Thyroid gland (tissue), 4 donors: ENCODE measurements around the gene TCF7. TPM values are rescaled to one million over a fixed set of nuclear protein-coding genes. Genes with fewer than 3 reads are reported as not detected.

Source experiments
- DNase-seq, 2 donors: peaks; one replicate each; pipeline ENCODE4 v3.0.0-alpha.2; 2019
- H3K27ac ChIP-seq, 3 donors: fragments of 200-600 bp; sonication (generic); 1 replicate in 2 of 3; 2 replicates in 1 of 3; pipeline ENCODE4 v1.5.1; 2016 to 2019; ENCODE audit warnings: mild to moderate bottlenecking in 1 of 3, moderate library complexity in 1 of 3
- H3K27me3 ChIP-seq: fragments of 200-600 bp; sonication (generic); one replicate; pipeline ENCODE4 v1.5.1; 2019
- H3K36me3 ChIP-seq, 2 donors: fragments of 200-600 bp; sonication (generic); one replicate each; pipeline ENCODE4 v1.5.1; 2016 to 2019
- H3K4me1 ChIP-seq, 2 donors: fragments of 200-600 bp; sonication (generic); one replicate each; pipeline ENCODE4 v1.5.1; 2017 to 2019
- H3K4me3 ChIP-seq, 3 donors: fragments of 200-600 bp; sonication (generic); replicated peaks in 1 of 3; 1 replicate in 2 of 3; 2 replicates in 1 of 3; pipeline ENCODE4 v1.5.1; 2016; ENCODE audit warnings: mild to moderate bottlenecking in 1 of 3
- H3K9me3 ChIP-seq: fragments of 200-600 bp; sonication (generic); one replicate; pipeline ENCODE4 v1.5.1; 2017
- POLR2A ChIP-seq, 2 donors: fragments of 450-650 bp; IDR thresholded peaks; one replicate each; pipeline ENCODE4 v1.6.1; 2017; ENCODE audit warnings: antibody characterized with exemption in 2 of 2, mild to moderate bottlenecking in 2 of 2, moderate library complexity in 1 of 2
- WGBS, 2 donors: methylation state at CpG; one replicate each; pipeline ENCODE4 v1.1.5; 2017; 5-methylcytosine and 5-hydroxymethylcytosine counted together
- intact Hi-C: fragments of 100-400 bp; cut with DNase I; formaldehyde crosslinking; loops from one replicate; pipeline ENCODE4 v1.15.1; 2023
- total RNA-seq, 4 donors: library from RNA; depleted of rRNA; stranded (reverse); fragments of >200 nt; gene quantifications; one replicate each; pipeline ENCODE4 v1.2.3, GENCODE V29; 2016
- TF ChIP-seq, protein P1 (sequence below), 6 experiments: fragments of 200-600 bp in 3 of 6; fragments of 450-650 bp in 3 of 6; sonication (generic) in 3 of 6; IDR thresholded peaks; one replicate each; pipeline ENCODE4 v1.5.1; 2016 to 2019; ENCODE audit warnings: antibody characterized with exemption in 6 of 6, mild to moderate bottlenecking in 2 of 6, inconsistent platforms in 1 of 6, moderate library complexity in 1 of 6

The TCF7 gene
- total RNA-seq, 4 donors from 2014 or later = 7.4 to 11.8 (median 8.9) TPM

- Histone ChIP-seq H3K4me1 (no peaks in the 10 kb centered on the region), H3K9me3 (no peaks in the 10 kb centered on the region), H3K36me3 (peaks cover 13 to 30% of the 10 kb centered on the region in 2 donors), H3K27me3 (no peaks in the 10 kb centered on the region), H3K27ac (no peak overlapping the region), H3K4me3 (no peak overlapping the region)
- no peak for TF ChIP-seq POLR2A (IDR thresholded peaks at IDR 0.05)
- TF ChIP-seq, protein P1, sequence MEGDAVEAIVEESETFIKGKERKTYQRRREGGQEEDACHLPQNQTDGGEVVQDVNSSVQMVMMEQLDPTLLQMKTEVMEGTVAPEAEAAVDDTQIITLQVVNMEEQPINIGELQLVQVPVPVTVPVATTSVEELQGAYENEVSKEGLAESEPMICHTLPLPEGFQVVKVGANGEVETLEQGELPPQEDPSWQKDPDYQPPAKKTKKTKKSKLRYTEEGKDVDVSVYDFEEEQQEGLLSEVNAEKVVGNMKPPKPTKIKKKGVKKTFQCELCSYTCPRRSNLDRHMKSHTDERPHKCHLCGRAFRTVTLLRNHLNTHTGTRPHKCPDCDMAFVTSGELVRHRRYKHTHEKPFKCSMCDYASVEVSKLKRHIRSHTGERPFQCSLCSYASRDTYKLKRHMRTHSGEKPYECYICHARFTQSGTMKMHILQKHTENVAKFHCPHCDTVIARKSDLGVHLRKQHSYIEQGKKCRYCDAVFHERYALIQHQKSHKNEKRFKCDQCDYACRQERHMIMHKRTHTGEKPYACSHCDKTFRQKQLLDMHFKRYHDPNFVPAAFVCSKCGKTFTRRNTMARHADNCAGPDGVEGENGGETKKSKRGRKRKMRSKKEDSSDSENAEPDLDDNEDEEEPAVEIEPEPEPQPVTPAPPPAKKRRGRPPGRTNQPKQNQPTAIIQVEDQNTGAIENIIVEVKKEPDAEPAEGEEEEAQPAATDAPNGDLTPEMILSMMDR (IDR thresholded peaks at IDR 0.05) = no peak
- no peak for DNase-seq
- whole genome bisulfite sequencing, 2 donors = 95 to 97% methylated on average over 4 to 12 of the region's 12 CpGs
- intact Hi-C loops = loop anchor here (5.0 kb wide), 1 partner anchor 101 kb away; no protein-coding TSS in a partner anchor
Observed at GRCh38 chr5:134142806-134143205, 28.3 kb downstream of the TCF7 start.

DNA sequence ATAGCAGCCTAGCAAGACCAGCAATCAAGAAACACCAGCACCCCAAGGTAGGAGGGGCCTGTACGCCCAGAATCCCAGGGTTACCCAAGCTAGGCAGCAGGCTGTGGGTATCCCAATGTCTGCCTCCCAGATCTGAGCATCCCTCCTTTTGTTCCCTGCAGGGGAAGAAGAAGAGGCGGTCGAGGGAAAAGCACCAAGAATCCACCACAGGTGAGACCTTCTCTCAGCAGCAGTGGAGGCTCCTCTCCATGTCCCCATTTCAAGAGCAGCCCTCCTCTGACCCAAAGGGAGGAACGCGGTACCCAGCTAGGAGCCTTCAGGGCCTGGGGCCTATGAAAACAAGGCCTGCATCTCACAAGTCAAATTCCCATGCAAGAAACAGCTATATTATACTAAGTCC lies 28.9 kb downstream of the TCF7 start:
- Histone ChIP-seq H3K9me3 (no peaks in the 10 kb centered on the region), H3K27ac (no peak overlapping the region), H3K27me3 (no peaks in the 10 kb centered on the region), H3K36me3 (peaks cover 13 to 36% of the 10 kb centered on the region in 2 donors), H3K4me1 (no peaks in the 10 kb centered on the region), H3K4me3 (no peak overlapping the region)
- no peak for DNase-seq
- WGBS, 2 donors = 93 to 96% methylated on average over 5 of the region's 5 CpGs
- no peak for TF ChIP-seq POLR2A (IDR thresholded peaks at IDR 0.05)
- TF ChIP-seq, protein P1 (IDR thresholded peaks at IDR 0.05) = no peak
- intact Hi-C loops = loop anchor here (5.0 kb wide), 1 partner anchor 101 kb away; no protein-coding TSS in a partner anchor

GRCh38 chr5:134143944-134144941 lies 29.8 kb downstream of the TCF7 start:
- peaks cover 19 to 41% of the 10 kb centered on the region in 2 donors for H3K36me3 ChIP-seq
- TF ChIP-seq POLR2A (IDR thresholded peaks at IDR 0.05) = no peak
- TF ChIP-seq, protein P1 (IDR thresholded peaks at IDR 0.05) = no peak
- H3K9me3 ChIP-seq = no peaks in the 10 kb centered on the region
- no peaks in the 10 kb centered on the region for H3K27me3 ChIP-seq
- H3K4me1 ChIP-seq = peaks cover 0 to 2% of the 10 kb centered on the region in 2 donors
- DNase-seq = no peak
- H3K27ac ChIP-seq = no peak overlapping the region
- intact Hi-C loops = loop anchor here (2.0 to 5.0 kb wide), 2 partner anchors 41 to 102 kb away; no protein-coding TSS in a partner anchor
- 95 to 96% methylated on average over 10 of the region's 10 CpGs for WGBS, 2 donors
- no peak overlapping the region for H3K4me3 ChIP-seq

DNA sequence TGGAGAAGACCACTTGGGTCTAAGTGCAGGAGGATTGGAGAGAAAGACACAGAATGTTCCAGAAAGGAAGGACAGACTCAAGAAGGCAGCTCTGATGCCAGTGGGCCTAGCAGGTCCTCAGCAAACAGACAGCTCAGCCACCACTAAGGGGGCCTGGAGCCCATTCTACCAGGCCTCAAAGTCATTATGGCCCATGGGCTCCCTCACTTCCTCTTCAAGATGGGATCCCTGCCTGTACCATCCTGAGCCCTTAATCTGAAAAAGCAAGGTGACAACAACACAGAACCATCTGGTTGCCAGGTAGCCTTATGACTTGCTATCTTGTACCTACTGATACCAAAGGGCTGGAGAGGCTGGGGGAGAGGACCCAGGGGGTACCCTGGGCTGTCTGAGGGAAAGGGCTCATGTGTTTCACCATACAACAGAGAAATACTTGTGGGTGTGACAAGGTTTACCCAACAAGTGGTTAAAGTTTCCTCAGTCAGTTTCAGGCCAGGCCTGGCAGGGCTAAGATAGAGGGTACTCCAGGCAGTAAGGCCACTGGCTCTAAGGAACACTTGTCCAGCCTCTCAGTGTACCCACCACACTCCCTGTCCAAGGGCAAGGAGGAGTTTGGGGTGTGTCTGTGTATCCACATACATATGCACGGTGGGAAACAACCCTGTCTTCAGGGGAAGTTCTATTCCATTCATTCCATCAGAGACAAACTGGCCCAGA lies 30.7 kb downstream of the TCF7 start:
- Histone ChIP-seq H3K9me3 (no peaks in the 10 kb centered on the region), H3K4me1 (peaks cover 6 to 11% of the 10 kb centered on the region in 2 donors), H3K27me3 (no peaks in the 10 kb centered on the region), H3K36me3 (peaks cover 19 to 41% of the 10 kb centered on the region in 2 donors), H3K27ac (no peak overlapping the region), H3K4me3 (no peak overlapping the region)
- no peak for DNase-seq
- TF ChIP-seq POLR2A (IDR thresholded peaks at IDR 0.05) = no peak
- TF ChIP-seq, protein P1 (IDR thresholded peaks at IDR 0.05) = no peak
- intact Hi-C loops = loop anchor here (2.0 kb wide), 1 partner anchor 42 kb away; no protein-coding TSS in a partner anchor
- 54 to 57% methylated on average over 1 of the region's 1 CpG for WGBS, 2 donors
